ENCODE results near the gene ZNF662. TPM values are rescaled to one million over a fixed set of nuclear protein-coding genes. Genes with fewer than 3 reads are reported as not detected.
A peak's percentile ranks its signal among the peaks of the same experiment; 100 is the strongest.

The ZNF662 gene
- total and polyA plus RNA-seq, 9 of the 15 experiments (the other 6 are each of a cell fraction or from before 2014, with no cell fraction given): 0.07 to 0.55 (median 0.27) TPM

DNA sequence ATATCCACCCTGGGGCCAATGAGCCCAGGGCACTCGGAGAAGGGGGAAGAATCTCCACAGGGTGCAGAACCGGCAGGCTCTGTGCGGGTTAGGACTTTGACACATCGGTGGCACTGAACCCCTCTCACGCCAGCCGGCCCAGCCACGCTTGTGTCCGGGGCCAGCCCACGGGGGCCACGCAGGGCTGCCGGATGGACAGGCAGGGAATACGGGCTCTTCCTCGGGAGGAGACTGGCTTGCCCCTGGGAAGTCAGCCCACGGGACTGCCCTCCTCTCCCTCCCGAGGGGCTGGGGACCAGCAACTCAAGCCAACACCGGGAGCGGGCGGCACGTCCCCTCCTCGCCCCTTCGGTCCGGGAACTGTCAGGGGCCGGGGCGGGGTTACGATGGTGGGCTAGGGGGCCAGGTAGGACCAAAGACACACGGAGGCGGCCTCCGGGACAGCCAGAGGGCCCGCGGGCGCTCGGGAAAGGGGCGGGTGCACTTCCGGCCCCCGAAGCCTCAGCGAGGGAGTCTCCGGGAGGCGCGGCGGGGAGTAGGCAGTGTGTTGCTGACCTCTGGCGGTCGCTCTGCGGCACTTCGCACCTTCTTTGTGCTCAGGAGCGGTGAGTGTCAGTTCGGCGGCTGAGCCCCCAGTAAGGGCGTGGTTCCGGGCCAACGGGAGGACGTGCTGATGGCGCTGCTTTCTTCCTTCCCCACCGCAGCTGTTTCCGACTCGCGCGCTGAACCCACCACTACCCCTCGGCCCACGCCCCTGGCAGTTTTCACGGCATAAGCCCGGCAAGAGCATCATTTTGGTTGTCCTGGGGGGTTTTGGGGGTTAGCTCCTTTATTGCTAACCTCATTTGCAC lies 25.1 kb upstream of the ZNF662 start (continued):
- no peak for TF ChIP-seq ZNF41 (CRISPR knock-in tag; conservative IDR thresholded peaks at IDR 0.05)
- no peak for TF ChIP-seq COPS2 (conservative IDR thresholded peaks at IDR 0.05)
- TF ChIP-seq, protein P1, sequence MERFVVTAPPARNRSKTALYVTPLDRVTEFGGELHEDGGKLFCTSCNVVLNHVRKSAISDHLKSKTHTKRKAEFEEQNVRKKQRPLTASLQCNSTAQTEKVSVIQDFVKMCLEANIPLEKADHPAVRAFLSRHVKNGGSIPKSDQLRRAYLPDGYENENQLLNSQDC (CRISPR knock-in tag; IDR thresholded peaks at IDR 0.05): no peak
- TF ChIP-seq ZBED1 (IDR thresholded peaks at IDR 0.05): 0 out of 2 replicates have a peak, but pooled peaks have one; percentile 63
- TF ChIP-seq HSF4 (CRISPR knock-in tag; IDR thresholded peaks at IDR 0.05; ENCODE audit: borderline replicate concordance): no peak
- TF ChIP-seq KDM2B (CRISPR knock-in tag; IDR thresholded peaks at IDR 0.05): no peak
- TF ChIP-seq PRMT5 (CRISPR knock-in tag; IDR thresholded peaks at IDR 0.05): no peak
- TF ChIP-seq ZNF121 (CRISPR knock-in tag; conservative IDR thresholded peaks at IDR 0.05): no peak
- no peak for TF ChIP-seq ZKSCAN3 (CRISPR knock-in tag; IDR thresholded peaks at IDR 0.05)
- TF ChIP-seq, protein P2, sequence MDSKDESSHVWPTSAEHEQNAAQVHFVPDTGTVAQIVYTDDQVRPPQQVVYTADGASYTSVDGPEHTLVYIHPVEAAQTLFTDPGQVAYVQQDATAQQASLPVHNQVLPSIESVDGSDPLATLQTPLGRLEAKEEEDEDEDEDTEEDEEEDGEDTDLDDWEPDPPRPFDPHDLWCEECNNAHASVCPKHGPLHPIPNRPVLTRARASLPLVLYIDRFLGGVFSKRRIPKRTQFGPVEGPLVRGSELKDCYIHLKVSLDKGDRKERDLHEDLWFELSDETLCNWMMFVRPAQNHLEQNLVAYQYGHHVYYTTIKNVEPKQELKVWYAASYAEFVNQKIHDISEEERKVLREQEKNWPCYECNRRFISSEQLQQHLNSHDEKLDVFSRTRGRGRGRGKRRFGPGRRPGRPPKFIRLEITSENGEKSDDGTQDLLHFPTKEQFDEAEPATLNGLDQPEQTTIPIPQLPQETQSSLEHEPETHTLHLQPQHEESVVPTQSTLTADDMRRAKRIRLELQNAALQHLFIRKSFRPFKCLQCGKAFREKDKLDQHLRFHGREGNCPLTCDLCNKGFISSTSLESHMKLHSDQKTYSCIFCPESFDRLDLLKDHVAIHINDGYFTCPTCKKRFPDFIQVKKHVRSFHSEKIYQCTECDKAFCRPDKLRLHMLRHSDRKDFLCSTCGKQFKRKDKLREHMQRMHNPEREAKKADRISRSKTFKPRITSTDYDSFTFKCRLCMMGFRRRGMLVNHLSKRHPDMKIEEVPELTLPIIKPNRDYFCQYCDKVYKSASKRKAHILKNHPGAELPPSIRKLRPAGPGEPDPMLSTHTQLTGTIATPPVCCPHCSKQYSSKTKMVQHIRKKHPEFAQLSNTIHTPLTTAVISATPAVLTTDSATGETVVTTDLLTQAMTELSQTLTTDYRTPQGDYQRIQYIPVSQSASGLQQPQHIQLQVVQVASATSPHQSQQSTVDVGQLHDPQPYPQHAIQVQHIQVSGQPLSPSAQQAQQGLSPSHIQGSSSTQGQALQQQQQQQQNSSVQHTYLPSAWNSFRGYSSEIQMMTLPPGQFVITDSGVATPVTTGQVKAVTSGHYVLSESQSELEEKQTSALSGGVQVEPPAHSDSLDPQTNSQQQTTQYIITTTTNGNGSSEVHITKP (IDR thresholded peaks at IDR 0.05; ENCODE audit: partially characterized antibody): no peak
- no peak for TF ChIP-seq ZNF644 (tag; IDR thresholded peaks at IDR 0.05; ENCODE audit: low read depth)
- no peak for TF ChIP-seq PHF20 (IDR thresholded peaks at IDR 0.05; ENCODE audit: partially characterized antibody)
- TF ChIP-seq, protein P3, sequence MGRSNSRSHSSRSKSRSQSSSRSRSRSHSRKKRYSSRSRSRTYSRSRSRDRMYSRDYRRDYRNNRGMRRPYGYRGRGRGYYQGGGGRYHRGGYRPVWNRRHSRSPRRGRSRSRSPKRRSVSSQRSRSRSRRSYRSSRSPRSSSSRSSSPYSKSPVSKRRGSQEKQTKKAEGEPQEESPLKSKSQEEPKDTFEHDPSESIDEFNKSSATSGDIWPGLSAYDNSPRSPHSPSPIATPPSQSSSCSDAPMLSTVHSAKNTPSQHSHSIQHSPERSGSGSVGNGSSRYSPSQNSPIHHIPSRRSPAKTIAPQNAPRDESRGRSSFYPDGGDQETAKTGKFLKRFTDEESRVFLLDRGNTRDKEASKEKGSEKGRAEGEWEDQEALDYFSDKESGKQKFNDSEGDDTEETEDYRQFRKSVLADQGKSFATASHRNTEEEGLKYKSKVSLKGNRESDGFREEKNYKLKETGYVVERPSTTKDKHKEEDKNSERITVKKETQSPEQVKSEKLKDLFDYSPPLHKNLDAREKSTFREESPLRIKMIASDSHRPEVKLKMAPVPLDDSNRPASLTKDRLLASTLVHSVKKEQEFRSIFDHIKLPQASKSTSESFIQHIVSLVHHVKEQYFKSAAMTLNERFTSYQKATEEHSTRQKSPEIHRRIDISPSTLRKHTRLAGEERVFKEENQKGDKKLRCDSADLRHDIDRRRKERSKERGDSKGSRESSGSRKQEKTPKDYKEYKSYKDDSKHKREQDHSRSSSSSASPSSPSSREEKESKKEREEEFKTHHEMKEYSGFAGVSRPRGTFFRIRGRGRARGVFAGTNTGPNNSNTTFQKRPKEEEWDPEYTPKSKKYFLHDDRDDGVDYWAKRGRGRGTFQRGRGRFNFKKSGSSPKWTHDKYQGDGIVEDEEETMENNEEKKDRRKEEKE (IDR thresholded peaks at IDR 0.05; ENCODE audit: borderline replicate concordance in 1 of 2, control insufficient read depth in 1 of 2, low read depth in 2 of 2, low read length in 1 of 2): no peak
- TF ChIP-seq, protein P4, sequence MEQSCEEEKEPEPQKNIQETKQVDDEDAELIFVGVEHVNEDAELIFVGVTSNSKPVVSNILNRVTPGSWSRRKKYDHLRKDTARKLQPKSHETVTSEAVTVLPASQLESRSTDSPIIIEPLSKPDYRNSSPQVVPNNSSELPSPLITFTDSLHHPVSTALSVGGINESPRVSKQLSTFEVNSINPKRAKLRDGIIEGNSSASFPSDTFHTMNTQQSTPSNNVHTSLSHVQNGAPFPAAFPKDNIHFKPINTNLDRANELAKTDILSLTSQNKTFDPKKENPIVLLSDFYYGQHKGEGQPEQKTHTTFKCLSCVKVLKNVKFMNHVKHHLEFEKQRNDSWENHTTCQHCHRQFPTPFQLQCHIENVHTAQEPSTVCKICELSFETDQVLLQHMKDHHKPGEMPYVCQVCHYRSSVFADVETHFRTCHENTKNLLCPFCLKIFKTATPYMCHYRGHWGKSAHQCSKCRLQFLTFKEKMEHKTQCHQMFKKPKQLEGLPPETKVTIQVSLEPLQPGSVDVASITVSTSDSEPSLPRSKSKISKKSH (CRISPR knock-in tag; IDR thresholded peaks at IDR 0.05): no peak
- no peak for TF ChIP-seq ZNF584 (CRISPR knock-in tag; IDR thresholded peaks at IDR 0.05; ENCODE audit: low read depth)
- TF ChIP-seq, protein P5, sequence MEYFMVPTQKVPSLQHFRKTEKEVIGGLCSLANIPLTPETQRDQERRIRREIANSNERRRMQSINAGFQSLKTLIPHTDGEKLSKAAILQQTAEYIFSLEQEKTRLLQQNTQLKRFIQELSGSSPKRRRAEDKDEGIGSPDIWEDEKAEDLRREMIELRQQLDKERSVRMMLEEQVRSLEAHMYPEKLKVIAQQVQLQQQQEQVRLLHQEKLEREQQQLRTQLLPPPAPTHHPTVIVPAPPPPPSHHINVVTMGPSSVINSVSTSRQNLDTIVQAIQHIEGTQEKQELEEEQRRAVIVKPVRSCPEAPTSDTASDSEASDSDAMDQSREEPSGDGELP (CRISPR knock-in tag; IDR thresholded peaks at IDR 0.05; ENCODE audit: borderline replicate concordance): peak; percentile 75; the same call in 1 of the 2 replicates
- no peak for TF ChIP-seq ZNF253 (CRISPR knock-in tag; conservative IDR thresholded peaks at IDR 0.05)
- TF ChIP-seq ZNF766 (CRISPR knock-in tag; conservative IDR thresholded peaks at IDR 0.05): no peak

Measured in K562 (cell line).